Measurements from ENCODE around the gene ALOX12B. TPM values are rescaled to one million over a fixed set of nuclear protein-coding genes. Genes with fewer than 3 reads are reported as not detected.
A peak's percentile ranks its signal among the peaks of the same experiment; 100 is the strongest.
"Not testable (repeated sequence)": the region's sequence is repeated elsewhere in the genome, so short reads cannot be mapped to it uniquely, and the experiment has no call there.

ALOX12B gene
- total RNA-seq, 1 donor from 2014 or later: 10.9 TPM

DNA sequence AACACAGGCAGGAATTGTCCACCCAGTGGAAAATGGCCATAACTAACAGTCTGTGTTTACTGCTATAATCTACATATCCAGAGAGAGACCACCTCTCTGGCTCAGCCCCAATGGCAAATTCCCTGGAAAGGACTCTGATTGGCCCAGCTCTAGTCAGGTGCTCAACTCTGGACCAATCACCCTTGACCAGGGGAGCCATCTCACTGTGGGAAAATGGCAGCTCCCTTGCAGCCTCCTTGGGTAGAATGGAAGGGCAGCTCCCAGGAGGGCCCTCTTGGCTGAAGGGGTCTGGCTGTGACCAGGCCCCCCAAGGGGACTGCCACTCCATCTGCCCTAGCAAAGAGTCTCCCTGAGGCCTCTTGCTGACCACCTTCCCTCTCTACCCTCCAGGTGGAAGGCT, 45.5 kb downstream of the ALOX12B start:
- no peak for DNase-seq

DNA sequence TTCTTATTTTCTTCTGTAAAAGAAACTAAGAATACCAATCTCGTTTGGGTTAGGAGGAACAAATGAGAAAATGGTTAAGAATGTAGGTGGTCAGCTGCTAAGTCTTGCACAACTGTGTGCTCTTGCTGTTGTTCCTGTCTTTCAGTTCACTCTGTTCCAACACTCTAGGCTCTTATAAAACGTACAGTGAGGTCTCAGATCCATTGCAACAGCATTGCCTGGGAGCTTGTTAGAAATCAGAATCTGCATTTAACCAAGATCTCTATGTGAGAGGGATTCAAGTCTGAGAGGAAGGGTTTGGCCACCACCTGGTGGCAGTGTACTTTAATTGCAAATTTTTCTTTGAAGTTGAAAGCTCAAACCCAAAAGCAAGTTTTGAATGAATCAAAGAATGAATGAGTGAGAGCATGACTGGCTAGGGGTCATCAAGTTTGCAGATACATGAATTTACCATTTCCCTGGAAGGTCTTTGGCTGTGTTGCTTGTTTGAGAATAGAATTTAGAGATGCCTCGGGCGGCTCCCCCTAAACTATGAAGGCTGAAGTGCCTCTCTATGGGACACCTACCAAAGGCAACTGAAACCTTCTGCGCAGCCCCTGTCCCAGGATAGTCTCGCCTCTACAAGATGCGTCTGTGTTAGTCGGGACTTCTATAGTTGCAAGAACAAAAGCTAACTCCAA, 46.1 kb downstream of the ALOX12B start:
- DNase-seq: peak; percentile 53

DNA sequence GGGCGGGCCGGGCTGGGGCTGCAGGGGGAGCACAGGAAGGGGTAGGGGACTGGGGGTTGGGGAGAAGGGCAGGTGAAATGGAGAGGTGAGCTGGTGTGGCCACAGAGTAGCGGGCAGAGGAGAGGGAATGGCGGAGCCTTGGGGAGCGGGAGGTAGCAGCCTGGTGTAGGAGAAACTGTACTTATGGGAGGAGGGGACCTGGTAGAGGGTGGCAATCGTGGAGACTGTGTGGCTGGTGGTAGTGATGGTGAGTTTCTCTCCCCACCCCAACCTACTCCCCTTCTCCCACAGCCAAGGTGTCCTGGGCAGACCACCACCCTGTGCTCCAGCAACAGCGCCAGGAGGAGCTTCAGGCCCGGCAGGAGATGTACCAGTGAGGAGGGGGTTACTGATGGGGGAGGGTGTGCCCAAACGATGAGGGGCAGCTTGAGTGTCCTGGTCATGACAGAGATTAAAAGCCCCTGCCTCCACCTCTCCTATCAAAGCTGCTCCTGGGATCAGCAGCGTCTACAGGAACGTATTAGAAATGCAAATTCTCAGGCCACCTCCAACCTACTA, 47.8 kb downstream of the ALOX12B start:
- no peak for DNase-seq

DNA sequence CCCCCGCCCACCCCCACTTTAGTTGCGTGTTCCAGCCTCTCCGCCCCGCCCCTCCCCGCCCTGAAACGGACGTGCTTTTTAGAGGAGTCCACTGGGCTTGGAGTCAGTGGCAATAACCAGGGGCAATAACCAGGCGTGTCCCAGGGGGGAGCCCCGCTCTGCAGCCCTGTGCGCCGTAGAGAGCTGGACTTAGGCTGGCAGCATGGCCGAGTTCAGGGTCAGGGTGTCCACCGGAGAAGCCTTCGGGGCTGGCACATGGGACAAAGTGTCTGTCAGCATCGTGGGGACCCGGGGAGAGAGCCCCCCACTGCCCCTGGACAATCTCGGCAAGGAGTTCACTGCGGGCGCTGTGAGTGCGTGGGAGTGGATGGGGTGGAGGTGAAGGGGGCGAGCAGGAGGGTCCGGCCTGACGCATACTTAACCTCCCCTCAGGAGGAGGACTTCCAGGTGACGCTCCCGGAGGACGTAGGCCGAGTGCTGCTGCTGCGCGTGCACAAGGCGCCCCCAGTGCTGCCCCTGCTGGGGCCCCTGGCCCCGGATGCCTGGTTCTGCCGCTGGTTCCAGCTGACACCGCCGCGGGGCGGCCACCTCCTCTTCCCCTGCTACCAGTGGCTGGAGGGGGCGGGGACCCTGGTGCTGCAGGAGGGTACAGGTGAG, 48.4 kb downstream of the ALOX12B start, which contains the start of gene ALOX15B:
ALOX15B (plus strand) TSS at position 106 of the 657 bp plus-strand sequence; CDS start at position 203, 97 bp downstream.
- DNase-seq: no peak

DNA sequence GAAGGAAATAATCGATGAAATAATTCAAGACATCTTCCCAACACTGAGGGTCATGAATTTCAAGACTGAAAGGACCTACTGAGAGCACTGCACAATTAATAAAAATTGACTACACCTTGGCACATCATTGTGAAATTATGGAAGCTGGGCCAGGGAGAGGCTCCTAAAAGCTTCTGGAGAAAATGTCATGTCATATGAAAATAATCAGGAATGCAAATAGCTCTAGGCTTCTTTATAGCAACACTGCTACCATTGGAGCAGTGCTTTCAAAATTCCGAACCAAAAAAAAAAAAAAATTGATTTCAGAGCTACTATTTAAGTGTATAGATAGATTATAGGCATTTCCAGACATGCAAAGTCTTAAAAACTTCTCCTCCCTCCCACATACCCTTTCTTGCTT, 55.1 kb downstream of the ALOX12B start:
- DNase-seq: no peak

DNA sequence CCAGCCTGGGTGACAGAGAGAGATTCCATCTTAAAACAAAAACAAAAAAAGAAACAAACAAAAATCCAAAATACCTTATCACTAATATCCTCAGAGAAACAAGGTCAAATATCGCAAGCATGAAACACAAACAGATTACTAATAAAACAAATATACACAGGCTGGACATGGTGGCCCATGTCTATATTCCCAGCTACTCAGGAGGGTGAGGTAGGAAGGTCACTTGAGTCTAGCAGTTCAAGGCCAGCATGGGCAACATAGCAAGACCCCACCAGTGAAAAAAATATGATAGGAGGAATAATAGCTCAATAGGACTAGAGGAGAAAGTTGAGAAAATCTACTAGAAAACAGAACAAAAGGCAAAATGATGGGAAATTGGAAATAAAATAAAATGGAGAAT, 55.6 kb downstream of the ALOX12B start:
- DNase-seq: no peak

DNA sequence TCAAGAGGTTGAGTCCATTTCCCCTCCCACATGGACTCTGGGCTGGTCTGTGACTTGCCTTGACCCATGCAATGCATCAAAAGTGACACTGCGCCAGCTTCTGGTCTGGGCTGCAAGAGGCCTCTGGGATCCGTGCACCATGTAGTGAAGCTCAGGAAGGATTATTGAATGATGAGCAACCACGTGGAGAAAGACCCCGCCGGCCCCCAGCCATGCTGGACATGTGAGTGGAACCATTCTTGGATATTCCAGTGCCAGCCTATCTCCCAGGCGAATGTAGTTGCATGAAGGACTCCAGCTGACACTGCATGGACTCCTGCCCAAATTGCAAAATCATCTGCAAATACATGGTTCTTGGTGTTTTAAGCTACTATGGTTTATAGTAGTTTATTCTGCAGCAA, 56.3 kb downstream of the ALOX12B start:
- no peak for DNase-seq

DNA sequence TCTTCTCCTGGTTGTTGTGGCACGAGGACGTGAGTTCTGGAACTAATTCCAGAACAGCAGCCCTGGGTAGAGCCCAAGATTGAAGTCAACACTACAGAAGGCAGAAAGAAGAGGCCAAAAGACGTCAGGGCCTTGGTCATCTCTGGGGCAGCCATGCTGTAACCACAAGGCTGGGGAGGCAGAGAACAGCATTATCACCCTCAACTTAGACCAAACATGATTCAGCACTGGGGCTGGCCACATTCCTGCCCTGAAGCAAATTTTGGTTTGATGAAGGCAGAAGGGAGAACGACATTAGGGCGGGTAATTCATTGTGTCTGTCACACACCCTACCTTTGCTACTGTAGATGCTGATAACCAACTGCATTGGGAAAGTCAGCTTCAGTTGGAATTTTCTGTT, 58.4 kb downstream of the ALOX12B start:
- no peak for DNase-seq

DNA sequence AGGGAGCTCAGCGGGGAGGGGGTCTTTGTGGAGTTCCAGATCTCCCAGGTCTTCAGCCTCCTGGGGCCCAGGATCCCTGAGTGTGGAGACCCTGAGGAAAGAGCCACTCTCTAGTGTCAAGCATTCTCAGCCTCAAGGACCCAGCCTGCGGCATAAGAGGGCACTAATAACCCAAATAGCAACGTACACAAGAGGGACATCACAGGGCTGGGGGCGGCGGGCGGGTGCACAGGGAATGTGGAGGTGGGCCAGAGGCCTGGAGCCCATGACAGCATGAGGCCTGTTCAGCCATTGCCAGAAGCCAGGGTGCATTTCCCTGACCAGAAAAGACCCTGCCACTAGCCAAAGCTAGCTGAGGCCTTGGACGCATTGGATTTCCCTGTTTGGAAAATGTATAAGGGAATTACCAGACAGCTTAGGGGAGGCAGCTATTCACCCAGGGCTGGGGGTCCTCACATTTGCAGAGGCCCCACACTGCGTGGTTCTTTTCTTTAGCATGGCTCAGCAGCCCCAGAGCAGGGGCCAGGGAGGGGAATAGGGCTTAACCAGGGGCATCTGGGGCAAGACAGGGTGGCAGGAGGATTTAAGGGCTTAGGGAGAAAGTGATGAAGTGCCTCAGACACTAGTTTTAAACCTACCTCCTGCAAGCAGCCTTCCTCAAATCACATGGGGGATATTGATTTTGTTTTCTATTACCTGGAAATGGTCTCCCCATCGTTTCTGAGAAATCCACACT, 62.2 kb downstream of the ALOX12B start:
- DNase-seq: no peak

DNA sequence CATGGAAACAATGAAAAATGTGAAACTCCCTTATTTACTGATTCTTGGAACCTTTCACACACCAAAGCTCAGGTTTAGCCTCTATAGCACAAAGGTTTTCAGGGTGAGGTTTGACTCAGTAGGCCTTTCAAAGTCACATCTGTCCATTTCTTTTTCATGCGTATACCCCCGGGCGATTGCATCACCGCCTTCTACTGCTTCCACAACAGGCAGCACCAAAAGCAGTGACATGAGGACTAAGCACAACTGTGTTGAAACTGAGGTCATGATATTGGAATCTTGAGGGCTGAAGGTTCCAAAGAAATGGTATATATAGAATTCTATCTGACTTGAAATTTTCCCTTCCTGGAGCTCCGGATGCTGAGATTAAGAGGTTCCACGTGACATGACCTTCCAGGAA, 63.4 kb downstream of the ALOX12B start:
- not testable (repeated sequence) for DNase-seq

Small RNA genes within 50 kb of the gene (small RNA-seq; reads per million reads assigned to genes)
- not detected for gene MIR4314 (ENCODE audit: low replicate concordance)

Other genes with a start within 250 kb of the ALOX12B start
- 3.6 TPM for gene TMEM88, start 232.7 kb downstream of the ALOX12B start, total RNA-seq
- gene NAA38, start 230.2 kb downstream of the ALOX12B start, total RNA-seq: 39.9 TPM
- 7.7 TPM for gene CYB5D1, start 229.7 kb downstream of the ALOX12B start, total RNA-seq
- gene CHD3, start 198.9 kb downstream of the ALOX12B start, total RNA-seq: 111 TPM
- gene RNF227, start 171.4 kb downstream of the ALOX12B start, total RNA-seq: 9.3 TPM
- gene KCNAB3, start 157.9 kb downstream of the ALOX12B start, total RNA-seq: 2.2 TPM
- gene TRAPPC1, start 155.8 kb downstream of the ALOX12B start, total RNA-seq: 26.0 TPM
- gene CNTROB, start 155.5 kb downstream of the ALOX12B start, total RNA-seq: 25.4 TPM
- 0.39 TPM for gene GUCY2D, start 85.1 kb downstream of the ALOX12B start, total RNA-seq
- 0.89 TPM for gene ALOX15B, start 48.7 kb downstream of the ALOX12B start, total RNA-seq
- gene ALOXE3, start 30.8 kb upstream of the ALOX12B start, total RNA-seq: 3.2 TPM
- 0.10 TPM for gene HES7, start 36.4 kb upstream of the ALOX12B start, total RNA-seq
- 83.5 TPM for gene PER1, start 64.7 kb upstream of the ALOX12B start, total RNA-seq
- 18.0 TPM for gene VAMP2, start 75.2 kb upstream of the ALOX12B start, total RNA-seq
- gene TMEM107, start 88.7 kb upstream of the ALOX12B start, total RNA-seq: 21.6 TPM
- gene BORCS6, start 102.5 kb upstream of the ALOX12B start, total RNA-seq: 4.6 TPM
- gene AURKB, start 122.9 kb upstream of the ALOX12B start, total RNA-seq: 12.4 TPM
- 13.2 TPM for gene CTC1, start 160.3 kb upstream of the ALOX12B start, total RNA-seq
- 20.1 TPM for gene PFAS, start 161.6 kb upstream of the ALOX12B start, total RNA-seq
- 6.3 TPM for gene RANGRF, start 201.0 kb upstream of the ALOX12B start, total RNA-seq
- gene SLC25A35, start 207.7 kb upstream of the ALOX12B start, total RNA-seq: 0.49 TPM
- 3.6 TPM for gene ARHGEF15, start 222.5 kb upstream of the ALOX12B start, total RNA-seq